ENCODE measurements around the gene ZNF254. TPM values are rescaled to one million over a fixed set of nuclear protein-coding genes. Genes with fewer than 3 reads are reported as not detected.
"Not testable (repeated sequence)": the region's sequence is repeated elsewhere in the genome, so short reads cannot be mapped to it uniquely, and the experiment has no call there.

The ZNF254 gene
- total and polyA plus RNA-seq, 12 donors, result 3.9 to 27.4 (median 15.3) TPM

GRCh38 chr19:24078680-24079079 lies 8.3 kb upstream of the ZNF254 start:
- Histone ChIP-seq H3K4me1 (replicated peaks in 1 of 2) (no peaks in the 10 kb centered on the region), H3K4me3 (no peak overlapping the region), H3K36me3 (replicated peaks in 1 of 2) (no peaks in the 10 kb centered on the region), H3K9me3 (replicated peaks in 1 of 3) (no peaks in the 10 kb centered on the region), H3K27ac (no peak overlapping the region), H3K27me3 (no peaks in the 10 kb centered on the region)
- TF ChIP-seq CTCF (IDR thresholded peaks at IDR 0.05), result no peak
- 90 to 95% (median 93%) methylated on average over 4 of the region's 4 CpGs for WGBS, 4 donors
- DNase-seq, result peak in 1 of 7 donors; percentile 1
- intact Hi-C loops (cut with DNase I), result no loop called here

DNA sequence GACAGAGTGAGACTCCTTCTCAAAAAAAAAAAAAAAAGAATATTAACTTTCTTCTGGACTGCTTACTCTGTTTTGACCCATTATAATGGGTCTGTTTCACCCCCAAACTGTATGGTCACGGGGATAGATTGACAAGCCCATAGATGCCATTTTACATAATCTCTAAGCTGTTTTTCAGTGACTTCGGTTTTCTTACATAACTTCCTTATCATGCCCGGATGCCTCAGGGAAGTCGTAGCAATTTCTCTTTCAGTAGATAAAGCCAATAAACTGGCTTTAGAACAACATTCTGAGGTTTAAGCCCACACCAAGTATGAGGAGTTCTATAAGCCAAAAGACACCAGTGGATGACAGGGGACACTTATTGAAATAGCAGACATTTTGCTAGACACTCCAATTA lies 5.9 kb upstream of the ZNF254 start:
- TF ChIP-seq POLR2A (IDR thresholded peaks at IDR 0.05) (no peak), CTCF (IDR thresholded peaks at IDR 0.05) (no peak)

DNA sequence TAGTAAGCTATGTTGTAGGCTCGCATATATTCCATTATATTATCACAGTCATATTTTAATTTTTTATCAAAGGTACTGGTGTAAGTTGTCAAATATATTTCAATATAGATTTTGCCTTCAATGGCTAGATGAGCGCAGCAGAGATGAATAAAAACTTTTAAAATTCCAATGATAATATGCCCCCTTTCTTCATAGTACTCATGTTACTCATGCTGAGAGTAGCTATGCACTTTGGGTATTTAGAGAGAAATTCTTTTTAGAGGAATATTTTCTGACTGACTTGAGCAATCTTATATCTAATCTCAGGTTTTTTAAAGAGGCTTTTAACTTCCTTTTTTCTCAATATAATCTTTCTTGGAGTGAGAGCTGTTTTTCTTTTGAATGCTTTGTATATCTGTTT lies 11.4 kb downstream of the ZNF254 start:
- Histone ChIP-seq H3K27ac (no peak overlapping the region), H3K36me3 (replicated peaks in 1 of 2) (no peaks in the 10 kb centered on the region), H3K9me3 (replicated peaks in 1 of 3) (no peaks in the 10 kb centered on the region), H3K27me3 (no peaks in the 10 kb centered on the region), H3K4me1 (replicated peaks in 1 of 2) (no peaks in the 10 kb centered on the region), H3K4me3 (no peak overlapping the region)
- no peak for DNase-seq
- 96 to 97% (median 97%) methylated on average over 2 of the region's 2 CpGs for WGBS, 4 donors
- no peak for TF ChIP-seq POLR2A (IDR thresholded peaks at IDR 0.05)
- TF ChIP-seq CTCF (IDR thresholded peaks at IDR 0.05), result no peak
- intact Hi-C loops (cut with DNase I), result no loop called here

More for the DNA sequence above, 5.9 kb upstream of the ZNF254 start:
- Histone ChIP-seq H3K27me3 (no peaks in the 10 kb centered on the region), H3K36me3 (replicated peaks in 1 of 2) (no peaks in the 10 kb centered on the region), H3K9me3 (replicated peaks in 1 of 3) (no peaks in the 10 kb centered on the region), H3K4me1 (replicated peaks in 1 of 2) (no peaks in the 10 kb centered on the region), H3K4me3 (no peak overlapping the region), H3K27ac (no peak overlapping the region)
- WGBS, 4 donors, result 54 to 60% (median 58%) methylated on average over 4 of the region's 4 CpGs
- DNase-seq, result no peak
- intact Hi-C loops (cut with DNase I), result no loop called here

GRCh38 chr19:24099829-24100228 lies 12.8 kb downstream of the ZNF254 start:
- Histone ChIP-seq H3K4me1 (replicated peaks in 1 of 2) (no peaks in the 10 kb centered on the region), H3K36me3 (replicated peaks in 1 of 2) (no peaks in the 10 kb centered on the region), H3K27ac (no peak overlapping the region), H3K9me3 (replicated peaks in 1 of 3) (no peaks in the 10 kb centered on the region), H3K4me3 (no peak overlapping the region), H3K27me3 (no peaks in the 10 kb centered on the region)
- no peak for TF ChIP-seq POLR2A (IDR thresholded peaks at IDR 0.05)
- no peak for TF ChIP-seq CTCF (IDR thresholded peaks at IDR 0.05)
- no peak for DNase-seq
- intact Hi-C loops (cut with DNase I), result no loop called here

GRCh38 chr19:24100597-24100996 lies 13.6 kb downstream of the ZNF254 start:
- H3K36me3 ChIP-seq (replicated peaks in 1 of 2); H3K9me3 ChIP-seq (replicated peaks in 1 of 3); H3K4me1 ChIP-seq (replicated peaks in 1 of 2); intact Hi-C loops (cut with DNase I); H3K27ac ChIP-seq; DNase-seq; H3K27me3 ChIP-seq; H3K4me3 ChIP-seq: not testable (repeated sequence)
- WGBS, 4 donors, result 91 to 97% (median 96%) methylated on average over 2 of the region's 2 CpGs
